ENCODE results near the gene KRTAP10-8. TPM values are rescaled to one million over a fixed set of nuclear protein-coding genes. Genes with fewer than 3 reads are reported as not detected.
"Not testable (repeated sequence)": the region's sequence is repeated elsewhere in the genome, so short reads cannot be mapped to it uniquely, and the experiment has no call there.

The KRTAP10-8 gene
- total and polyA plus RNA-seq, 4 donors: not detected

DNA sequence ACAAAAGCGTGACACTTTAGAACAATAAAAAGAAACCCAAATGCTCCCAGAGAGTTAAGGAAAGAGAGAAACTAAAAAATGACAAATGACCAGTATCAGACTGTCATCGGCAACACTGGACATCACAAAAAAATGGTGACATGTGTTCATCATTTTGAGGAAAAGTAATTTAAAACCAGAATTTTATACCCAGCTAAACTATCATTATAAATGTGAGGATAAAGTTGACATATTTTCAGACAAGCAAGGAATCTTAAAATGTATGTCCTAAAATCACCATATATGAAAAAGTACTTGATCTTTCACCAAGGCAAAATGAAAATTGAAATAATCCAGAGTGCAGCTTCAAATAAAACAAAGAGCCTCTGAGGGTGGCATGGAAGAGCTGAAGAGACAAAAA, 33.0 kb downstream of the KRTAP10-8 start:
- H3K4me3 ChIP-seq (ENCODE audit: low read length in 2 of 2): no peak overlapping the region
- DNase-seq (no peak), ATAC-seq (ENCODE audit: low FRiP score) (no peak)
- H3K27me3 ChIP-seq (ENCODE audit: control insufficient read depth in 1 of 2, insufficient read depth in 2 of 2, low read length in 1 of 2): peaks cover 0 to 2% of the 10 kb centered on the region in 2 donors
- intact Hi-C loops (cut with DNase I): no loop called here
- H3K9me3 ChIP-seq (ENCODE audit: control insufficient read depth, low read length): peaks cover 11% of the 10 kb centered on the region
- no peaks in the 10 kb centered on the region for H3K4me1 ChIP-seq (ENCODE audit: control insufficient read depth in 1 of 2, insufficient read depth in 2 of 2, low read length in 2 of 2)
- no peak overlapping the region for H3K27ac ChIP-seq (ENCODE audit: low read depth in 1 of 2, low read length in 2 of 2)
- WGBS, 2 donors: 48% methylated on average over 2 of the region's 2 CpGs
- no peaks in the 10 kb centered on the region for H3K36me3 ChIP-seq (ENCODE audit: control insufficient read depth in 1 of 2, insufficient read depth in 2 of 2, low read length in 1 of 2)

GRCh38 chr21:44646366-44647221, 34.7 kb downstream of the KRTAP10-8 start, which contains the start of gene KRTAP10-11:
KRTAP10-11 (plus strand) TSS chr21:44646414; CDS start chr21:44646459, 45 bp downstream.
- H3K4me3 ChIP-seq (ENCODE audit: low read length in 2 of 2); ATAC-seq (ENCODE audit: low FRiP score); H3K27ac ChIP-seq (ENCODE audit: low read depth in 1 of 2, low read length in 2 of 2); H3K4me1 ChIP-seq (ENCODE audit: control insufficient read depth in 1 of 2, insufficient read depth in 2 of 2, low read length in 2 of 2); H3K9me3 ChIP-seq (ENCODE audit: control insufficient read depth, low read length); H3K27me3 ChIP-seq (ENCODE audit: control insufficient read depth in 1 of 2, insufficient read depth in 2 of 2, low read length in 1 of 2); H3K36me3 ChIP-seq (ENCODE audit: control insufficient read depth in 1 of 2, insufficient read depth in 2 of 2, low read length in 1 of 2); intact Hi-C loops (cut with DNase I): not testable (repeated sequence)
- WGBS, 2 donors: 77 to 80% methylated on average over 21 of the region's 21 CpGs
- peak in 1 of 2 donors; percentile 62 for DNase-seq

- 76% methylated on average over 8 of the region's 8 CpGs for WGBS, 2 donors
- H3K4me1 ChIP-seq (ENCODE audit: control insufficient read depth in 1 of 2, insufficient read depth in 2 of 2, low read length in 2 of 2): no peaks in the 10 kb centered on the region
- ATAC-seq (ENCODE audit: low FRiP score) (no peak), DNase-seq (peak in 1 of 2 donors; percentile 42)
- H3K27ac ChIP-seq (ENCODE audit: low read depth in 1 of 2, low read length in 2 of 2): no peak overlapping the region
- intact Hi-C loops (cut with DNase I): no loop called here
- peaks cover 0 to 2% of the 10 kb centered on the region in 2 donors for H3K27me3 ChIP-seq (ENCODE audit: control insufficient read depth in 1 of 2, insufficient read depth in 2 of 2, low read length in 1 of 2)
- H3K9me3 ChIP-seq (ENCODE audit: control insufficient read depth, low read length): peaks cover 2% of the 10 kb centered on the region
- no peaks in the 10 kb centered on the region for H3K36me3 ChIP-seq (ENCODE audit: control insufficient read depth in 1 of 2, insufficient read depth in 2 of 2, low read length in 1 of 2)
- H3K4me3 ChIP-seq (ENCODE audit: low read length in 2 of 2): no peak overlapping the region
These were observed 35.3 kb downstream of the KRTAP10-8 start for GRCh38 chr21:44647222-44647552.

DNA sequence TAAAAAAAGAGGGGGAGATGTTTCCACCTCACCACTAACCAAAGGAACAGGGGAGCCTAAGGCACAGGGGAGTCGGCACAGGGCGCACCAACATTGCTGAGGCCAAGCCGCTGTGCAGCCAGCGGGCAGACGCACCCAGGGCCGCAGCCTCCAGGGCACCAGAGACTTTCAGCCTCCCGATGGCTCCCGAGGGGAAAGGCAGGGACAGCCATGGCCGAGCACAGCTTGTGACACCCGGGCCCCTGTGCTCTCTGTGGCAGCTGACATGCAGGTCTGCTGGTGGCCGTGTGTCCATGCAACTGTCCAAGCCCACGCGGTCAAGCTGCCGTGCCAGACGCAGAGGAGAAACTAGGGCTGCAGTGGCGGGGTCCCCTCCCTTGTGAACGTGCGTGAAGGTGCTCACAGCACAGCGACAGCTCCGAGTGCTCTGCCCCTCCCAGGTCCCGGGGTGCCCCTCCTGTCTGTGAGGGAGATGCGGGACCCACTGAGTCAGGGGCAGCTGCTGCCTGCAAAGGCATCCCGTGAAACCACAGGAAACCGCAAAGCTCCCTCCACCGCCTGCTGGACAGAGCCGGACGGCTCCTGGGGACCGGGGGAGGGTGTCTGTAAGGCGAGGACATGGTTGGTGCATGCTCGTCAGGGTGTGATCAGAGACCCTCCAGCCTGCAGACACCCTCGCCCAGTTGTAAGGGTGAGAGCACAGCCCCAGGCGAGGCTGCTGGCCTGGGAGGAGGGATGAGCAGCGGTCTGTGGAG, 36.9 kb downstream of the KRTAP10-8 start:
- peak in 1 of 2 donors; percentile 68 for DNase-seq
- peaks cover 0 to 2% of the 10 kb centered on the region in 2 donors for H3K27me3 ChIP-seq (ENCODE audit: control insufficient read depth in 1 of 2, insufficient read depth in 2 of 2, low read length in 1 of 2)
- H3K27ac ChIP-seq (ENCODE audit: low read depth in 1 of 2, low read length in 2 of 2): no peak overlapping the region
- no peak for ATAC-seq (ENCODE audit: low FRiP score)
- H3K36me3 ChIP-seq (ENCODE audit: control insufficient read depth in 1 of 2, insufficient read depth in 2 of 2, low read length in 1 of 2): no peaks in the 10 kb centered on the region
- intact Hi-C loops (cut with DNase I): no loop called here
- H3K9me3 ChIP-seq (ENCODE audit: control insufficient read depth, low read length): peaks cover 2% of the 10 kb centered on the region
- no peaks in the 10 kb centered on the region for H3K4me1 ChIP-seq (ENCODE audit: control insufficient read depth in 1 of 2, insufficient read depth in 2 of 2, low read length in 2 of 2)
- no peak overlapping the region for H3K4me3 ChIP-seq (ENCODE audit: low read length in 2 of 2)
- WGBS, 2 donors: 88 to 94% methylated on average over 29 to 33 of the region's 33 CpGs

DNA sequence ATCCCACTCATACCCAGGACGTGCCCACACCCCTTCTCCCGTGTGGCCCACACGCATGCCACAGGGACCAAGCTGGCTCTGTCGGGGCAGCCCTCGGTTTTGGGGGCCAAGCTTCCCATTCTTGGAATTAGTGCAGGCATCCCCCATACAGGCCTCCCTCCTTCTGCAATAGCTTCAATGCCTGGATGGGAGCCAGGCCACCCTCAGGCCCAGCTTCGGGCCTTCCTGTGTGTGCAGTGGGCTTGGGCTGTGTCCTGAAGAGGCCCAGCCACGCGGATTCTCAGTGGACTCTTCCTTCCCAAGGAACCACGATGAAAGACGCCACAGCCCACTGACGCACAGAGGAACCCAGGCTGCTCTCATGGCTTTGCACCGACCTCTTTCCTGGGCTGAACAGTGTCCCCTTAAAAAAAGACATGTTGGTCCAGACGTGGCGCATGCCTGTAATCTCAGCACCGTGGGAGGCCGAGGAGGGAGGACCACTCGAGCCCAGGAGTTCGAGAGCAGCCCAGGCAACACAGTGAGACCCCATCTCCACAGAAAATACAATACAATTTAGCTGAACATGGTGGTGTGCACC, 37.7 kb downstream of the KRTAP10-8 start:
- intact Hi-C loops (cut with DNase I): no loop called here
- H3K27ac ChIP-seq (ENCODE audit: low read depth in 1 of 2, low read length in 2 of 2): no peak overlapping the region
- H3K4me1 ChIP-seq (ENCODE audit: control insufficient read depth in 1 of 2, insufficient read depth in 2 of 2, low read length in 2 of 2): no peaks in the 10 kb centered on the region
- H3K27me3 ChIP-seq (ENCODE audit: control insufficient read depth in 1 of 2, insufficient read depth in 2 of 2, low read length in 1 of 2): no peaks in the 10 kb centered on the region
- no peak overlapping the region for H3K4me3 ChIP-seq (ENCODE audit: low read length in 2 of 2)
- DNase-seq (peak in 1 of 2 donors; percentile 41), ATAC-seq (ENCODE audit: low FRiP score) (no peak)
- no peaks in the 10 kb centered on the region for H3K36me3 ChIP-seq (ENCODE audit: control insufficient read depth in 1 of 2, insufficient read depth in 2 of 2, low read length in 1 of 2)
- 87 to 91% methylated on average over 18 of the region's 18 CpGs for WGBS, 2 donors
- H3K9me3 ChIP-seq (ENCODE audit: control insufficient read depth, low read length): no peaks in the 10 kb centered on the region

DNA sequence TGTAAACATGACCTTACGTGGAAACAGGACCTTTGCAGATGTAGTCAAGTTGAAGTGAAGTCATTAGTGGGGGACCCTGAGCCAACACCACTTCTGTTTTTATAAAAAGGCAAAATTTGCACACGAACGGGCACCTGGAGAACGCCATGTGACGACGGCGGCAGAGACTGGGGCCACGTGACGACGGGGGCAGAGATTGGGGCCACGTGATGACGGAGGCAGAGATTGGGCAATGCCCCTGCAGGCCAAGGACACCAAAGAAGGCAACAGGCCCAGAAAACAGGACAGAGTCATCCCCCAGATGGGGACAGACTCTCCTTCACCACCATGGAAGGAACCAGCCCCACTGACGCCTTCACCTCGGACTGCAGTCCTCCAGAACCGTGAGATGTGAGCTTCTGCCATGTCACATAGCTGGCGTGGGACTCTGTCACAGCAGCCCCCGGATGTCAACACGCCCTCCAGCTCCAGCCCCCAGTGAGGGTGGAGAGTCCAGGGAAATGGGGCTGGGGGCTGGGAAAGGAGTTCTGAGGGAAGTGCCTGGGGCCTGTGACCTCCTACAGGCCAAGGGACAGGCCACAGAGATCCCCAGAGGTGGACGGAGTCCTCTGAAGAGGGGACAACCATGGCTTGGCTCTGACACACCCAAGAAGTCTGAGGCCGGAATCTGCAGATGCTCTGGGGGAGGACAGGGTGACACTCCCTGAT, 38.5 kb downstream of the KRTAP10-8 start:
- Histone ChIP-seq H3K36me3 (ENCODE audit: control insufficient read depth in 1 of 2, insufficient read depth in 2 of 2, low read length in 1 of 2) (no peaks in the 10 kb centered on the region), H3K4me1 (ENCODE audit: control insufficient read depth in 1 of 2, insufficient read depth in 2 of 2, low read length in 2 of 2) (no peaks in the 10 kb centered on the region), H3K27me3 (ENCODE audit: control insufficient read depth in 1 of 2, insufficient read depth in 2 of 2, low read length in 1 of 2) (no peaks in the 10 kb centered on the region), H3K9me3 (ENCODE audit: control insufficient read depth, low read length) (no peaks in the 10 kb centered on the region), H3K4me3 (ENCODE audit: low read length in 2 of 2) (no peak overlapping the region), H3K27ac (ENCODE audit: low read depth in 1 of 2, low read length in 2 of 2) (no peak overlapping the region)
- WGBS, 2 donors: 91 to 92% methylated on average over 20 of the region's 20 CpGs
- peak in 1 of 2 donors; percentile 47 for DNase-seq
- intact Hi-C loops (cut with DNase I): no loop called here
- ATAC-seq (ENCODE audit: low FRiP score): no peak

GRCh38 chr21:44650973-44651675, 39.2 kb downstream of the KRTAP10-8 start:
- H3K36me3 ChIP-seq (ENCODE audit: control insufficient read depth in 1 of 2, insufficient read depth in 2 of 2, low read length in 1 of 2): no peaks in the 10 kb centered on the region
- no peak overlapping the region for H3K4me3 ChIP-seq (ENCODE audit: low read length in 2 of 2)
- WGBS, 2 donors: 91 to 92% methylated on average over 12 of the region's 12 CpGs
- H3K9me3 ChIP-seq (ENCODE audit: control insufficient read depth, low read length): no peaks in the 10 kb centered on the region
- H3K27me3 ChIP-seq (ENCODE audit: control insufficient read depth in 1 of 2, insufficient read depth in 2 of 2, low read length in 1 of 2): no peaks in the 10 kb centered on the region
- no peaks in the 10 kb centered on the region for H3K4me1 ChIP-seq (ENCODE audit: control insufficient read depth in 1 of 2, insufficient read depth in 2 of 2, low read length in 2 of 2)
- H3K27ac ChIP-seq (ENCODE audit: low read depth in 1 of 2, low read length in 2 of 2): no peak overlapping the region
- ATAC-seq (ENCODE audit: low FRiP score): no peak
- DNase-seq: peak in 1 of 2 donors; percentile 37
- intact Hi-C loops (cut with DNase I): no loop called here

DNA sequence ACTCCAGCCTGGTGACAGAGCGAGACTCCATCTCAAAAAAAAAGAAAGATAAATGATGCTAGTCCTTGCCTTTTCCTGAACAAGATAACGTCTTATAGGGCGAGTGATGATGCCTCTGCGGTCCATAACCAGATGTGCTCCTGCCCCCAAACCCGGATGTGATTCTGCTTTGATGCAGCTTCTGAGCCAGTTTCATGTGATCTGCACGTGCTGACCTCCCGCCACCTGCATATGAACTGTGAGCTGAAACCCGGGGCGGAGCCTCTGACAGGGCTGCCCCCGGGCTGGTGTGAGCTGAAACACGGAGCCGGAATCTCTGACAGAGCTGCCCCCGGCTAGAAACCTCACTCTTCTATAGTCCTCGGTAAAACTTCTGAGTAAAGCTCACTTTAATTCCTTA, 41.2 kb downstream of the KRTAP10-8 start:
- Histone ChIP-seq H3K9me3 (ENCODE audit: control insufficient read depth, low read length) (no peaks in the 10 kb centered on the region), H3K27ac (ENCODE audit: low read depth in 1 of 2, low read length in 2 of 2) (no peak overlapping the region), H3K4me1 (ENCODE audit: control insufficient read depth in 1 of 2, insufficient read depth in 2 of 2, low read length in 2 of 2) (no peaks in the 10 kb centered on the region), H3K27me3 (ENCODE audit: control insufficient read depth in 1 of 2, insufficient read depth in 2 of 2, low read length in 1 of 2) (no peaks in the 10 kb centered on the region), H3K36me3 (ENCODE audit: control insufficient read depth in 1 of 2, insufficient read depth in 2 of 2, low read length in 1 of 2) (no peaks in the 10 kb centered on the region), H3K4me3 (ENCODE audit: low read length in 2 of 2) (no peak overlapping the region)
- 73 to 84% methylated on average over 14 of the region's 14 CpGs for WGBS, 2 donors
- DNase-seq (peak in 1 of 2 donors; percentile 9), ATAC-seq (ENCODE audit: low FRiP score) (no peak)
- intact Hi-C loops (cut with DNase I): no loop called here
